NCI-H146 treated with DMSO at 0.1 percent for 48 hours (cell line): ENCODE data around the gene PPP1R14D.

Source experiments
- DNase-seq: peaks from one replicate; lab custom pipeline; 2025; ENCODE audit not compliant: unreplicated experiment; lab: John Stamatoyannopoulos, UW

The PPP1R14D gene

DNA sequence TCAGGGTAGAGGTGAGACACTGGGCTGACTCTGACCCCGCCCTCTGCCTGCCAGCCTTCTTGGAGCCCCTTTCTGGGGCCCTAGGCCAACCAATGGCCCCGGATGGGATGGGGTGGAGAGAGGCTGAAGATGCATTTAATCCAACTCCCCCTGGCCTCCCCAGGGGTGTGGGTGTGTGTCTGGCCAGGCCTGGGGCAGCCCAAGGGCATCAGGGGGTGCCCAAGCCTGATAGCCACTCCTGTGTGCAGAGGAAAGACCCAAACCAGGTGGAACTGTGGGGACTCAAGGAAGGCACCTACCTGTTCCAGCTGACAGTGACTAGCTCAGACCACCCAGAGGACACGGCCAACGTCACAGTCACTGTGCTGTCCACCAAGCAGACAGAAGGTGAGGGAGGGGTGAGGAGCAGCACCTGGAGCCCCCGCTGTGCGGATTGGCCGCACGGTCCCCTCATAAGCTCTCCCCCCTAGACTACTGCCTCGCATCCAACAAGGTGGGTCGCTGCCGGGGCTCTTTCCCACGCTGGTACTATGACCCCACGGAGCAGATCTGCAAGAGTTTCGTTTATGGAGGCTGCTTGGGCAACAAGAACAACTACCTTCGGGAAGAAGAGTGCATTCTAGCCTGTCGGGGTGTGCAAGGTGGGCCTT is 24.9 kb upstream of the PPP1R14D start:
- DNase-seq = no peak

DNA sequence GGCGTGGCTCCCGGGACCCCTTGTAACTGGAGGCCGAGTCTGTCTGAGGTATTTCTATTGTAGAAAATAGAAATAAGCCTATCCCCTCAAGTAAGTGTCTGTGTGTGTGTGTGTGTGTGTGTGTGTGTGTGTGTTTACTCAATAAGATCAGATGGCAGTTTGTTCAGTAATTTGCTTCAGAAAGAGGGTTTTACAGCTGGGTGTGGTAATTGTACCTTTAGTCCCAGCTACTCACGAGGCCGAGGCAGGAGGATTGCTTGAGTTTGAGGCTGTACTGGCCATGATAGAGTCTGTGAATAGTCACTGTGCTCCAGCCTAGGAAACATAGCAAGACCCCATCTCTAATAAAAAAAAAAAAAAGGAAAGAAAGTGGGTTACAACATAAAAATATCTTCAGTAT is 24.0 kb upstream of the PPP1R14D start:
- no peak for DNase-seq

DNA sequence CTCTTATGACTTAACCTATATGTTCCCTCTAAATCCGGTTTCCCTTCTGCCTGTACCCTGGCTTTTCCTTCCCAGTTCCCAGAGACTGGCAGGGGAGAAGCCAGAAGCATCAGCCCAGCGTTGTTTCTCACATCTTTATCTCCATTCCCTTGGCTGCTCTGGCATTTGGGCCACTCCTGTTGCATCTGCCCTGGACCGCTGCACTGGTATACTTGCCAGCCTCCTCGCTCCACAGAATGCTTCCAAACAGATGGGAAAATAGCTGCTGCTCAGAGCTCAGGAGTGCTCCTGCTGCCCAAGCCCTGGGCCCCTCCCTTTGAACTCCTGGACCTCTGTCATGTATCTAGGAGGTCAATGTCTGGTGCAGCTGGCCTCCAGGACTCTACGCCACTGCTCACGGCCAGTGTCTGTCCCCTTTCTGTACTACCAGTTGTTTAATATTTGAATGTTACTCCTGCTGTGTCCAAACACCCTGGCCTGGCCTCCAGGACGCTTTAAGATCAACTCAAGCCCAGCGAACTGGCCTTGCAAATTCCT is 22.1 kb upstream of the PPP1R14D start:
- no peak for DNase-seq

DNA sequence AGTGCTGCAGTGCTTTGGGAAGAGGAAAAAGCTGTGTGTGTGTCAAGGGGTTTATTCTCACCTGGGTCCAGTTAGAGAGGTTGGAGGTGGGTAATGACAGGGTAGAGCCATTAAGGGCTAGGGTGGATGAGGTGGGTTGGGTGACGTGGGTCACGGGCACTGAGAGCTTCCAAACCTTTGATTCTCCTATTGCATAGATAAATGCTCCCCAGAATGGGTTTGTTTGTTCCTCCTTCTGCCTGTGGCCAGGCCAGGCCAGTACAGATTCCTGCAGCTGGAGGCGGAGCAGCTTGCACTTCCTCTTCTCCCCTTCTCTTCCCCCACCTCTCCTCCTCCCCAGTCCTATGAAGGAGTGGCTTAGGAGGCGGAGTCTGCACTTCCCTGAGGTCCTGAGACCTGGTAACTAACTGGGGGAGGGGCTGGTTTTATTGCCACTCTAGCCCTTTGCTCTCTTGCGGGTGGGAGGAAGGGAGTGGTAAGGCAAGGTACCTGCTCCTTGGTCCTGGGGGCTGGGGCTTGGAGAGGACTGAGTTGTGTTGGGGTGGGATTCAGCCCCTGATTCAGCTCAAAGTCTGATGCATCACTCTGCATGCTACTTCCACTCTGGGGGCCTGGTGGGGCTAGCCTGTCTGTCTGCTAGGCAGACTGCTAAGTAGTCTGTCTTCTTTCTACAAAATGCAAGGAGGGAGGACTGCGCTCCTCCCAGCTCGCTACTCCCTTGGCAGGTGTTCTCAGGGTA is 18.9 kb upstream of the PPP1R14D start:
- no peak for DNase-seq

DNA sequence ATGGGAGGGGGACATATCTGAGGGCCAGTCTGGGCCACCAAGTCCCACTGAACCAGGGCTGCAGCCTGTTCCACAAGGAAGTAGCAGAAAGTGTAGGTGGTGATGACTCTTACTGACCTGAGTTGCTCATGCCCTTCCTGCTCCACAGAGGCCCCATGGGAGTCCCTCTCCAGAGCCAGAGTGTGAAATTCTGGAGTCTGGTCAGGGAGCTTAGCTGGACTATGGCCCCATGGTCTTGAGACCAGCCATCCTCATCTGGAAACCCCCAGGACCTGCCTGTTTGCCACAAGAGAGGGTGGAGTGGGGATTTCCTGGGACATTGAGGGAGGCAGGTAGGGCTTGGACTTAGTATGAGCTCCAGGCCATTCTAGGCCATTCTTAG is 18.3 kb upstream of the PPP1R14D start:
- DNase-seq = no peak

DNA sequence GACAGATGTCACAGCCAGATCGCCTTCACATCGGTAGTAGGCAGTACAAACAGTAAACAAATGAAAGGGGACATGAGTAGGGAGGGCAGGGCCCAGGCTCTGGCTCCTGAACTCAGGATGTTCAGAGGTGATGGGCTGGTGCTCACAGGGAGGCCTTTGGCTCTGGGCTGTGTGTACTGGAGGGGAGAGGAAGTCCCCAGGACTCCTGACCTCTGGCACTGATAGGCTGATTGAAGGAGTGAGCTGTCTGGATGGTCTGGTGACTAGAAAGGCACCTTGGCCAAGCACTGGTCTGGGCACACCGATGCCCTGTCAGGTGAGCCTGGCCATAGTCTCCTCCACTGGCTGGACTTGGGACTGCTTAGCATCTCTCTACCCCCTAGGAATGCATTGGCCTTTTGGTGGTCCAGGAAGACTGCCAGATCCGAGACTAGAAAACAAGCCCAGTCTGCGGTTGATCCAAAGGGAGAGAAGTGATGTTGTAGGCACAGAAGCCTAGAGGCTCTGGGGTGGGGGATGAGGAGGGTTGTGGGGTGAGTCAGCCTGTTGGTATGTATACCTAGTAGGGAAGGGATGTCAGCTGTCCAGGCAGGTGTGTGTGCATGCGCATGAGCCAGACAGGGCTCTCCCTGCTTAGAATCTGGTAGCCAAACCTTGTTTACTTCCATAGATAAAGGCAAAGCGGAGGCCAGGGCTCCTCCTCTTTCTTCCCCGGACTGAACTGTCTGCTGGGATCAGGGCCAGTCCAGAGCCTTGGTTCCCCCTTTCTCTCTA is 17.2 kb upstream of the PPP1R14D start:
- DNase-seq = no peak

DNA sequence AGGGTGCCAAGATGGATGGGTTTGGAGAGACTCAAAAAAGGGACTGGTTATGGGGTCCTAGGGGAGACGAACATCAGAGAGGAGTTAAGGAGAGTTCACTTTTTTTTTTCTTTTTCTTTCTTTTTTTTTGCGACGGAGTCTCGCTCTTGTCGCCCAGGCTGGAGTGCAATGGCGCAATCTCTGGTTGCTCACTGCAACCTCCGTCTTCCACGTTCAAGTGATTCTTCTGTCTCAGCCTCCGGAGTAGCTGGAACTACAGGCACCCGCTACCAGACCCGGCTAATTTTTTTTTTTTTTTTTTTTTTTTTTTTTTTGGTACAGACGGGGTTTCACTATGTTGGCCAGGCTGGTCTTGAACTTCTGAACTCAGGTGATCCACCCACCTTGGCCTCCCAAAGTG is 16.5 kb upstream of the PPP1R14D start:
- DNase-seq = no peak

DNA sequence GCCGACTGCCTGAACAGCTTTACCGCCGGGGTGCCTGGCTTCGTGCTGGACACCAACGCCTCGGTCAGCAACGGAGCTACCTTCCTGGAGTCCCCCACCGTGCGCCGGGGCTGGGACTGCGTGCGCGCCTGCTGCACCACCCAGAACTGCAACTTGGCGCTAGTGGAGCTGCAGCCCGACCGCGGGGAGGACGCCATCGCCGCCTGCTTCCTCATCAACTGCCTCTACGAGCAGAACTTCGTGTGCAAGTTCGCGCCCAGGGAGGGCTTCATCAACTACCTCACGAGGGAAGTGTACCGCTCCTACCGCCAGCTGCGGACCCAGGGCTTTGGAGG is 16.2 kb upstream of the PPP1R14D start:
- DNase-seq = no peak

DNA sequence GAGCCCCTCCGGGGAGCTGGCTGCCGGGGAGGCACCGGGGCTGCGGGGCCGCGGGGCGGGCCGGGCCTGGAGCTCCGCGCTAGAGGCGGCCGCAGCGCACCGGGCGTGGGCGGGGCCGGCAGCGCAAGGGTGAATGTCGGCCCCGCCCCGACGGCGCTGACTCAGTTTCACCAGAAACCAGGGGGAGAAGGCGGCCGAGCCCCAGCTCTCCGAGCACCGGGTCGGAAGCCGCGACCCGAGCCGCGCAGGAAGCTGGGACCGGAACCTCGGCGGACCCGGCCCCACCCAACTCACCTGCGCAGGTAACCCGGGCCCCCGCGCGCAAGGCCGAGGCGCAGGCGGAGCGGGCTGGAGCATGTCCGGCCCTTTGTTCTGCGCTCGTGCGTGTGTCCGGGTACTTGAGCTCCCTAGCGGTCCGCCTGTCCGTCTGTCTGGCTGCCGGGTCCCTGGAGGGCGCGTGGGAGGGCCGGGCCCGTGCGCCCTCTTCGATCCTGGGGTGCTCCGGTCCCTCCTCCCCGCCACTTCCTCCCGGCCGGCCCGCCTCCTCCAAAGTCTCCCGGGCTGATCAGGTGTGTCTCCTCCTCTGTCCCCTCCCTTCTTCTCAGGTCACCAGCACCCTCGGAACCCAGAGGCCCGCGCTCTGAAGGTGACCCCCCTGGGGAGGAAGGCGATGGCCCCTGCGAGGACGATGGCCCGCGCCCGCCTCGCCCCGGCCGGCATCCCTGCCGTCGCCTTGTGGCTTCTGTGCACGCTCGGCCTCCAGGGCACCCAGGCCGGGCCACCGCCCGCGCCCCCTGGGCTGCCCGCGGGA is 15.6 kb upstream of the PPP1R14D start, which contains the start of gene SPINT1:
TSS of gene SPINT1 (plus strand) at position 164 of the 811 bp plus-strand sequence. CDS start at position 671, 507 bp downstream.
- DNase-seq = peak; percentile 17

DNA sequence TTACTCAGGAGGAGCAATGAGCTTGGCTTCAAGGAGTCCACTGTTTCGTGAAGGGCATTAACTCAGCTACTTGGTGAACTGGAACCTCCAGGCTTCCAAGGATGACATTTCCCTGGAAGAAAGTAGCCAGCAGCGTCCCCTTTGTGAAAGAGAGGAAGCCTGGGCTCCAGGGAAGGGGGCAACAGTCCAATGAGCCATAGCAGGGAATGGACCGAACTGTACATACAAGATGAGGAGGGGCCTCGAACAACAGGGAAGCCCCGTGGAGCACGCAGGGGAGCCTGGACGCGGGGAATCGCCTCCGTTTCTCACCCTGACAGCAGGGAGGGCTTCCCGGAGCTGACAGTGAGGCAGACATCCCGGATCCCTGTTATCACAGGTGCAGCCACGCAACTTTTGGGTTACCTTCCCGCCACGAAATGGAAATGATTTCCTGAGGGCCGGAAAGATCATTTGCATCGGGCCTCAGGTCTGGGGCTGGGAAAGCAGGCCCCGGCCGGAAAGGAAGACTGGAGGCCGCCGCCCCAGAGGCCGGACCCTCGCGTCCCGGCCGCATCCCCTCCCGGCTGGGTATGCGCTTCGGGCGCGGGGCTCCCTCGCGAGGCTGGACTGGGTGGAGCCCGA is 14.9 kb upstream of the PPP1R14D start:
- DNase-seq = no peak

DNA sequence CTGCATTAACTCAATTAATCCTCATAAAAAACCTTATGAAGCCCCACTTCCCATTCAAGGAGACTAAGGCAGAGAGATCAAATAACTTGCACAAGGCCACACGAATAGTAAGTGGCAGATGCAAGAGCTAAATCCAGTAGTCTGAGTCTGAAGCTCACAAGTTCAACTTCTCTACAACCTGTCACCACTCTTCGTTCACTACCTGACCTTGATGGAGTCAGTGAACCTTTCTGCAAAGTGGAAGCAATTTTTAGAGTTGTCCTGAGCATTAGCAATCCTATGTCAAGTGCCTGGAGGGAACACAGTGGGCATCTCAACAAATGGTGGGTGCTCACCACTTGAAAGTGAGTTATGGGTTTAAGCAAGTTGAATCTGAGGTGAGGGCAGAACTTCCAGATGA is 13.2 kb upstream of the PPP1R14D start:
- no peak for DNase-seq

DNA sequence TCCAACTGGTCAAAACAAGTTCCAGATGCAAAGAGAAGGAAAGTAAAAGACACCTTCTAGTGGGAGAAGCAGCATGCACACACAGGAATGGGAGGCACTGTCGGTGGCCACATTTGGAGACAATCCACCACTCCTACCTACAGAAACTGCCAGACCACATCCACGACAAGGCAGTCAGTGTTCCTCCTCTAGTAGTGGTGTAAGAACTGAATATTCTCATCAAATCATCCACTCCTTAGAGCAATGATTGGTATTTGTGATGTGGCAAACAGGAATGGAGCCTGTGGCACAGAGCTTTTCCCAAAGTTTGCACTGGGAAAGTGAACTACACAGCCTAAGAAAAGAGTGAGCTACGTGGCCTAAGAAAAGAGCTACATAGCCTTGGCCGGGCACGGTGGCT is 10.2 kb upstream of the PPP1R14D start:
- no peak for DNase-seq

DNA sequence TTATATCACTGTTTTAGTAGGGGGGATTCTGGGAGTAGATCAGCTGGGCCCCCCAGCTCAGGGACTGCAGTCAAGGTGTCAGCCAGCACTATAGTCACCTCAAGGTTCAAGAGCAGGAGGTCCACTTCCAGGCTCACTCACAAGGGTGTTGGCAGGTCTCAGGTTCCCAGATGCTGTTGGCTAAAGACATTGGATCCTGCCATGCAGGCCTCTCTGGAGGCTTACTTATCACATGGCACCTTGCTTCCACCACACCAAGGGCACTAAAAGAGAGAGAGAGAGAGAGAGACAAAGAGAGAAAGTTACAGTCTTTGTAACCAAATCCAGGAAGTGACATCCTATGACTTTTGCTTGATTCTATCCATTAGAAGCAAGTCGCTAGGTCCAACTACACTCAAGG is 7.5 kb upstream of the PPP1R14D start:
- no peak for DNase-seq

DNA sequence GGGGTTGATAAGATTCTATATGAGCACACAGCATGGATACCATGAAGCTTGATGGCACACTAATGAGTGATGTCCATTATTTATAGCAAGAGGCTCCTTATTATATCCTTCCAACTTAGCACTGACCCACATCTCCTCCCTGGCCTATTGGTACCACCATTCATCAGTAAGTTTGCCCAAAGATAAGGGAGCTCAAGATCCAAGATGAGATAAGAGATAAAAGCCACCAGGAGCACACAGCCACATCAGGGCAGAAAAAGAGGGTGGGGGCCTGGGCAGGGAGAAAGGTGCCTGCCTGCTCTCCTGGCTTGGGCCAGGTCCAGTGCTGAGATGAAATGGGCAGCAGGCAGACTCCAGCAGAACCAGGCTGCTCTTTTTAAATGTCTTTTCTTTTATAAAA is 4.4 kb upstream of the PPP1R14D start:
- DNase-seq = no peak

DNA sequence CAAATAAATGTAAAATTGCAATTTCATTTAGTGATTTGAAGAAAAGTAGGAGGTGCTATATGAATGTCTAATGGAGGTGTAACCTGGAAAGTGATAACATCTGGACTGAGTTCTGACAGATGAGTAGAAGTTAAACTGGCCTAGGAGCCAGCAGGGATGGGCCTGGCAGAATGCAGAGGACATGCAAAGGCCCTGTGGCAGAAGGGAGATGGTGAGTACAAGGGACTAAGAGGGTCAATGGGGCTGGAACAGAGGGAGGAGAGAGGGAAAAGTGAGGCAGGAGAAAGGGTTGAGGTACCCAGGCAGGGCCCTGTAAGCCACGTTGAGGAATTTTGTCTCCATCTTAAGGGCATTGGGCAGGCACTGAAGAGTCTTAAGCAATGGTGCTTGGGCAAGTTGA is 3.4 kb upstream of the PPP1R14D start:
- no peak for DNase-seq

DNA sequence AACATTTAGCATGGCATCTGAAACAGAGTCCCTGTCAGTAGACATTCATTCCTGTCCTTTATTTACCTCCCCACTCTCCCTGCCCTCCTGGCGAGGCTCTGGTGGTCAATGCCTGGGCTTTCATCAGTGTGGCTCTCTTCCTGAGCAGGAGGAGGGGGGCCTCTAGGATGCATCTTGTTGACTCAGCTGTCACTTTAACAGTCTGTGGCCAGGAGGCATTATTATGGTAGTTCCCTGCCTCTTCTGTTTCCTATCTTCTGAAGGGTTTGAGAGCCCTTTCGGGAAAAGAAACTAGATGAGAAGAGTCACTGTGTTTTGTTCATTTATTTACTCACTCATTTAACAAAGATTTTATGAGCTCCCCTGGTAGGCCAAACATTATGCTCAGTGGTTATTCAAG is 2.4 kb upstream of the PPP1R14D start:
- DNase-seq = peak; percentile 94

DNA sequence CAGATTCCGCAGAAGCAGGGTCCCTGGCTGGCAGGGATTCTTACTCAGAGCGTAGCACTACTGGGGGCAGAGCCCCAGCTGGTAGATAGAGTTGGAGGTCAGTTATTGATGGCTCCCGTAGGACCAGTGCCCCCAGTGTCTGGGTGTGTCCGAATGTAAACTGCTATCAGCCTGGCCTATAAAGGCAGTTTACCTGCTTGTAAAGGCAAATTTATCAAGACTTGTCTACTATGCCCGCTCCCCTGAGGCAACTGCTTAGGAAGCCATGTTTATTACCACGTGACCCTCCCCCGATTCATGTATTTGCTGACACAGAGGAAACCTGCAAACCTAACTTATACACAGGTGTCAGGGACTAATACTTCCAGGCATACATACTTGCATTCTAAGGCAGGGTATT is 607 bp upstream of the PPP1R14D start:
- DNase-seq = no peak

DNA sequence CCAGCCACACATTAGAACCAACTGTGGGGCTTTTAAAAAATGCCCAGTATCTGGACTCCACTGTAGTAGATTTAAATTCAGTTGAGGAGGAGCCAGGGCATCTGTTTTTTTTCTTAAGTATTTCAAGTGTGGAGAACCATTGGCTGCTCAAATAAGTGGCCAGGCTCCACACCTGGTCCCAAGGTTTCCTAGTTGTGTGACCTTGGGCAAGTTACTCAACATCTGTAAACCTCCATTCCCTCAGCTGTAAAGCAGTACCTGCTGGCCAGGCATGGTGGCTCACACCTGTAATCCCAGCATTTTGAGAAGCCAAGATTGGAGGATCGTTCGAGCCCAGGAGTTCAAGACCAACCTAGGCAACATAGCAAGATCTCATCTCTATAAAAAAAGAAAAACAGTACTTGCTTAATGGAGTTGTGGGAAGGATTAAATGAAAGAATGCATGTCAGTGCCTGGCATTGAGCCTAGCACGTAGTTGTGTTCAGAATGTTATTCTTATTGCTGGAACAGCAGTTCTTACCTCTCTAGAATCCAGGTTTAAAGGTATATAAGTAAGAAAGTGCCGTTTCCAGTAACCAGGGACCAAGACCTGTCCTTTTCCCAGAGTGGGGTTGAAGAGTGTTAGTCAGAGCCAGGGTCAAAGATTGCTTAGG is 2.0 kb downstream of the PPP1R14D start:
- DNase-seq = no peak

DNA sequence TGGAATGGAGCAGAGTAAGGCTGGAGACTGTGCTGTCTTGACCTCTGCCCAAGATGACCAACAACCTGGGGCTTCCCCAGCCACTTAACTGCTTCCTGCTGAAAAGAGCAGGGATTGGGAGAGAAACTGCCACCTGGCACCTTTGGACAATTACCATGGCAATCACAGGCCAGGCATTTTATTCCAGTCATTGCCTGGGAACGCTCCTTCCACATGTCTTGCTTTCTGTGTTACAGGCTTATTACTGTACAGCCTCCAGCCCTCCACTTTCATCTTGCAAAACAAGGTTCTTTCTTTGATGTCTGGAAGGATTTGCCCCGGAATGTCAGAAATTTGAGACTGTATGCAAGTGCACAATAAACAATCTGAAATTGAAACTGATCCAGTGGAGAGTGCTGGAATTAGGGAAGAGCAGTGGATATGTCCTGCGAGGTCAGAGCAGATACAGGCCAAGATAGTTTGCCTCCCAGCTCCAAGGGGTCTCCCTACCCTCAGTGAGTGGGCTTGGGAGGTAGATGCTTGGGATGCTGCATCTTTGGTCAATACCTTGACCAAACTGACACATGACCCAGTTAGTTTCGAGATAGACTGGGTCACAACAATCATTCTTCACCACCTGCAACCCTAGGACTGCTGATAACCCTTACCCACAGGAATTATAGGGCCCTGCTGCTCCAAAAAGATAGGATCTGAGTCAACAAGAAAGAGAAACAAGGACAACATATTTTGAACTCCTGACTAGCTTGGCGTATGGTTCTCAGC is 2.7 kb downstream of the PPP1R14D start:
- no peak for DNase-seq
